Activated naive CD8-positive, alpha-beta T cell treated with anti-CD3 and anti-CD28 coated beads, Interleukin-2, amount 50 U/mL, for 24 hours (primary cell): ENCODE data around the gene SYN1.
"Not testable (repeated sequence)": the region's sequence is repeated elsewhere in the genome, so short reads cannot be mapped to it uniquely, and the experiment has no call there.

ENCODE experiments used
- ATAC-seq: fragments of 150-1000 bp; cut with Tn5 transposase; one replicate; pipeline ENCODE4 v1.10.0; 2021
- DNase-seq: peaks from one replicate; pipeline ENCODE4 v3.0.0; 2021
- H3K27ac Mint-ChIP-seq: one replicate; pipeline ENCODE4 v1.8.0; 2021; ENCODE audit warnings: mild to moderate bottlenecking, mixed read lengths
- H3K27me3 Mint-ChIP-seq: one replicate; pipeline ENCODE4 v1.8.0; 2021; ENCODE audit warnings: mixed read lengths
- H3K36me3 Mint-ChIP-seq: one replicate; pipeline ENCODE4 v1.8.0; 2021; ENCODE audit warnings: low read depth, mixed read lengths
- H3K4me1 Mint-ChIP-seq: one replicate; pipeline ENCODE4 v1.8.0; 2021; ENCODE audit warnings: mixed read lengths
- H3K4me3 Mint-ChIP-seq: one replicate; pipeline ENCODE4 v1.8.0; 2021; ENCODE audit warnings: mild to moderate bottlenecking, moderate library complexity, mixed read lengths
- H3K9me3 Mint-ChIP-seq: one replicate; pipeline ENCODE4 v1.8.0; 2021; ENCODE audit warnings: mixed read lengths

SYN1 gene

DNA sequence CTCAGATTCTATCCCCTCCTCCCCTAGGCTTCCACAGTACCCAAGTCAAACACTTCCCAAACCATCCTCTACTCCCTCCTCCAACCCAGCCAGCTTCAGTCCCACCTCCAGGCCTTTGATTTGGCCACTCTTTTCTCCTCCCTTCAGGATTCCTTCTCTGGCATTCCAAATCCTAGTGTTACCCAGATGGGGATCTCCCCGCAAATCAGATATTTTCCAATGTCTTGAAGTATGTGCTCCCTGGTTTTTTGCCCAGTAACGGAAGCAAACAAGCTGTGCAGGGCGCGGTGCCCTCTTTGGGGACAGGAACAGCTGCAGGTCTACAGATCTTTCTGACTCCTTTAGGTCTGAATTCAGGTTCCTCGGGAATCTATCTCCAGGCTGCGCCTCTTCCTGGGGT lies 2.2 kb upstream of the SYN1 start:
- DNase-seq, result no peak
- Mint-ChIP-seq H3K27ac (no peak overlapping the region), H3K9me3 (no peaks in the 10 kb centered on the region), H3K4me1 (peaks cover 19% of the 10 kb centered on the region), H3K4me3 (no peak overlapping the region), H3K27me3 (peaks cover 3% of the 10 kb centered on the region), H3K36me3 (no peaks in the 10 kb centered on the region)
- ATAC-seq, result no peak

DNA sequence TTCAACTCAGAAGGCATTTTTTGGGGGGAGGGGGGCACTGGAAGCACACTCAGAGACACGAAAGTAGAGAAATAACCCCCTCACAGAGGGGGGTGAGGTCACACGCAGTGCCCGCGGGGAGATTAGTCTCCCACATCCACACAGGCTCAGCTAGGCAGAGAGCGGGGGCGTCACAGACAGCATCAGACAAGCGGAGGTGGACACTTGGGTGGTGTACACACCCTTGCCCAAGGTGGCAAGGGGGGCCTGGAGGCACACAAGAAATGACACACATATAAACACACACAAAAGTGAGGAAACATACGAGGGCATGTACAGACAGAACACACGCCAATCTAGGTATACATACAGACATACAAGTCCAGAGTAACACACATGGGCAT lies 637 bp upstream of the SYN1 start:
- no peaks in the 10 kb centered on the region for H3K9me3 Mint-ChIP-seq
- no peaks in the 10 kb centered on the region for H3K36me3 Mint-ChIP-seq
- peaks cover 6% of the 10 kb centered on the region for H3K27me3 Mint-ChIP-seq
- no peak overlapping the region for H3K27ac Mint-ChIP-seq
- no peak overlapping the region for H3K4me3 Mint-ChIP-seq
- ATAC-seq (no peak), DNase-seq (no peak)
- peaks cover 19% of the 10 kb centered on the region for H3K4me1 Mint-ChIP-seq

DNA sequence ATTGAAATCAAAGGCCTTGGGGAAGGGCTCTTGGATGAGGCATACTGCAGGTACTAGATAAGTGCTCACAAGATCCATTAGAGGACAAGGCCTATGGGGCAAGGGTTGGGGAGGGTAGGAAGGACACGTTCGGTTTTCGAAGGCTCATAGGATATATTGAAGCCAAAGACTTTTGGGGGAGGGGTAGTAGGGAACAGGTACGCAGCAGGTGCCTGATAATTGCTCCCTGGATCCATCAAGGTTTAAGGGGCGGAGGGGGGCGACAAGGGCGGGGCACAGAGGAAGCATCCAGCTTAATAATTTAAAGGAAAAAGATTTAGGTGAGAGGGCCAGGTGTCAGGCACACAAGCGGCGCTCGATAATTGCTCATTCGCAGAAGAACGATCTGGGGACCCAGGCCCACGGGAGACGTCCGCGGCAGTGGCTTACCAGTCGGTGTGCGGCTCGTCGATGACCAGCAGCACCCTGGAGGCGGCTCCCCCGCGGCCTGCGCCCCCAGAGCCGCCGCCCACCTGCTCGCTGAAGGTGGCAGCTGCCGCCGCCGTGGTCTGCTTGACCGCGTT lies 653 bp downstream of the SYN1 start:
- Mint-ChIP-seq H3K4me1 (peaks cover 17% of the 10 kb centered on the region), H3K9me3 (no peaks in the 10 kb centered on the region), H3K27me3 (peaks cover 6% of the 10 kb centered on the region), H3K4me3 (peak overlapping the region; percentile 54), H3K27ac (no peak overlapping the region), H3K36me3 (no peaks in the 10 kb centered on the region)
- ATAC-seq (no peak), DNase-seq (no peak)

GRCh38 chrX:47614618-47615017 lies 5.0 kb downstream of the SYN1 start:
- Mint-ChIP-seq H3K4me1 (peaks cover 3% of the 10 kb centered on the region), H3K27me3 (peaks cover 6% of the 10 kb centered on the region), H3K36me3 (no peaks in the 10 kb centered on the region), H3K4me3 (no peak overlapping the region), H3K27ac (no peak overlapping the region), H3K9me3 (no peaks in the 10 kb centered on the region)
- no peak for DNase-seq
- no peak for ATAC-seq

GRCh38 chrX:47613082-47613481 lies 6.6 kb downstream of the SYN1 start:
- no peaks in the 10 kb centered on the region for H3K36me3 Mint-ChIP-seq
- no peak overlapping the region for H3K4me3 Mint-ChIP-seq
- H3K27me3 Mint-ChIP-seq, result peaks cover 2% of the 10 kb centered on the region
- no peak for DNase-seq
- no peaks in the 10 kb centered on the region for H3K9me3 Mint-ChIP-seq
- ATAC-seq, result no peak
- no peak overlapping the region for H3K27ac Mint-ChIP-seq
- H3K4me1 Mint-ChIP-seq, result peaks cover 3% of the 10 kb centered on the region

DNA sequence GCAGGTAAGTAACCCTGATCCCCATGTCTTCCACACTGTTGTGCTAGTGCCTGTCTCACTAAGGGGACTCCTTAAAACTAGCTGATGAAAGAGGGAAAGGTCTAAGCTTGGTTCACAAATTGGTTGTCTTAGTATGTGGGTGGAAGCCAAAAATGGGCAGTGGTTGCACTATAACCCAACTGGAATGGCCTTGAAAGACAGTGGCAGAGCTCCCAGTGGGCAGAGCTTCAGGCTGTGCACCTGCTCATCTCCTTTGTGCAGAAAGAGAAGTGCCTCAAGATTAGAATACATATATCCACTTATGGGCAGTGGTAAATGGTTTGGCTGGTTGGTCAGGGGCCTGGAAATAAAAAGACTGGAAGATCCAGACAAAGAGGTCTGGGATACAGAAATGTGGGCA lies 7.2 kb downstream of the SYN1 start:
- Mint-ChIP-seq H3K9me3 (no peaks in the 10 kb centered on the region), H3K4me3 (no peak overlapping the region), H3K4me1 (peaks cover 4% of the 10 kb centered on the region), H3K36me3 (no peaks in the 10 kb centered on the region), H3K27me3 (peaks cover 2% of the 10 kb centered on the region), H3K27ac (no peak overlapping the region)
- ATAC-seq (no peak), DNase-seq (no peak)

- no peak overlapping the region for H3K27ac Mint-ChIP-seq
- peaks cover 4% of the 10 kb centered on the region for H3K4me1 Mint-ChIP-seq
- no peak overlapping the region for H3K4me3 Mint-ChIP-seq
- H3K9me3 Mint-ChIP-seq, result no peaks in the 10 kb centered on the region
- no peak for DNase-seq
- no peak for ATAC-seq
- H3K27me3 Mint-ChIP-seq, result peaks cover 2% of the 10 kb centered on the region
- no peaks in the 10 kb centered on the region for H3K36me3 Mint-ChIP-seq
Observed at GRCh38 chrX:47611926-47612325, 7.7 kb downstream of the SYN1 start.

DNA sequence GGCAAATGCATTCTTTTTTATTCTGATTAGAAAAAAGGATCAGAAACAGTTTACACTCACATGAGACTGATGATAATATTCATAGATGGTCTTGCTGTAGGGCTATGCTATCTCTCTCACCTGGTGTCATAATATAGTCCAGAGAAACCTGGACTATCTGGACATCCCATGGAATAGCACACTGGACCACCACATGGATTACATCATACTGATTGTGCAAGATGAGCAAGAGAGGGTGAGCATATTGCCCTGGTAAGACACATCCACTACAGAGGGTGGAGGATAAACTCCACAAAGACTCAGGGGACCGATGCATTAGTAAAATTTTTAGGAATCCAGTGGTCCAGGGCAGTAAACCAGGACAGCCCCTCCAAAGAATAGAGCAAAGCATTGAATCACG lies 8.2 kb downstream of the SYN1 start:
- DNase-seq (no peak), ATAC-seq (no peak)
- no peak overlapping the region for H3K4me3 Mint-ChIP-seq
- H3K9me3 Mint-ChIP-seq, result no peaks in the 10 kb centered on the region
- H3K27ac Mint-ChIP-seq, result no peak overlapping the region
- H3K27me3 Mint-ChIP-seq, result no peaks in the 10 kb centered on the region
- H3K4me1 Mint-ChIP-seq, result peaks cover 4% of the 10 kb centered on the region
- H3K36me3 Mint-ChIP-seq, result no peaks in the 10 kb centered on the region

GRCh38 chrX:47610511-47610910 lies 9.1 kb downstream of the SYN1 start:
- Mint-ChIP-seq H3K27me3 (no peaks in the 10 kb centered on the region), H3K27ac (no peak overlapping the region), H3K4me1 (peaks cover 4% of the 10 kb centered on the region), H3K36me3 (no peaks in the 10 kb centered on the region), H3K4me3 (no peak overlapping the region), H3K9me3 (no peaks in the 10 kb centered on the region)
- ATAC-seq, result no peak
- DNase-seq, result no peak

- Mint-ChIP-seq H3K9me3 (no peaks in the 10 kb centered on the region), H3K27me3 (no peaks in the 10 kb centered on the region), H3K27ac (no peak overlapping the region), H3K4me3 (no peak overlapping the region), H3K36me3 (no peaks in the 10 kb centered on the region), H3K4me1 (peaks cover 4% of the 10 kb centered on the region)
- DNase-seq (no peak), ATAC-seq (no peak)
Observed at GRCh38 chrX:47608130-47608810, 11.4 kb downstream of the SYN1 start.

- H3K4me3 Mint-ChIP-seq, result no peak overlapping the region
- ATAC-seq (no peak), DNase-seq (no peak)
- H3K27ac Mint-ChIP-seq, result no peak overlapping the region
- H3K36me3 Mint-ChIP-seq, result no peaks in the 10 kb centered on the region
- H3K27me3 Mint-ChIP-seq, result no peaks in the 10 kb centered on the region
- no peaks in the 10 kb centered on the region for H3K9me3 Mint-ChIP-seq
- H3K4me1 Mint-ChIP-seq, result peaks cover 4% of the 10 kb centered on the region
Observed at GRCh38 chrX:47607091-47607490, 12.6 kb downstream of the SYN1 start.

DNA sequence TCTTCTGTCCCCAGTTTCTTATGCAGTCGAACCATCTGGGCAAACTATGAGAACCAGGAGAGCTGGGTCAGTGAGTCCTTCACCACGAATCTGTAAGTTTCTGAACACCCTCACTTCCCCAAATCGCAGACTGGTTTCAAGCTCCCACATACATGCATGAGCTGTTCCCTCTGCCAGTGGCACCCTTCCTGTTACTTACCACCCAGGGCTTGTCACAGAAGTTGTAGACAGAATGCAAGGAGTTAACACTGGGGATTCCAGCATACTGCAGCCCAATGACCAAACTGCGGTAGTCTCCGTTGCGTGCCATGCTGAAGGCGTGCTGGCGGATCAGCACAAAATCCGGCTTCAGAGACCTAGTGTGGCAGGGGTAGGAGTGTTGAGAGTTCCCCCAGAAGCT lies 14.6 kb downstream of the SYN1 start:
- Mint-ChIP-seq H3K36me3 (no peaks in the 10 kb centered on the region), H3K4me1 (peaks cover 4% of the 10 kb centered on the region), H3K9me3 (peaks cover 5% of the 10 kb centered on the region), H3K4me3 (no peak overlapping the region), H3K27me3 (no peaks in the 10 kb centered on the region), H3K27ac (no peak overlapping the region)
- ATAC-seq, result no peak
- no peak for DNase-seq

DNA sequence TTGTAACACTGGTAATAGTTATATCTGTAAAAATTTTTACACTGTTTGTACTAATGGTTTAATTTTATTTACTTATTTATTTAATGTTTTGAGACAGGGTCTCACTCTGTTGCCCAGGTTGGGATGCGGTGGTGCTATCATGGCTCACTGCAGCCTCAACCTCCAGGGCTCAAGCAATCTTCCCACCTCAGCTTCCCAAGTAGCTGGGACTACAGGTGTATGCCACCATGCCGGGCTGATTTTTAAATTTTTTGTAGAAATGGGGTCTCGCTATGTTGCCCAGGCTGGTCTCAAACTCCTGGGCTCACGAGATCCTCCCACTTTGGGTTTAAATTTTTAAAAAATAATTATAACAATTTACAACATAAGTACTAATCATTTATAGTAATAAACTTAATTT lies 16.5 kb downstream of the SYN1 start:
- H3K36me3 Mint-ChIP-seq, ATAC-seq, H3K27ac Mint-ChIP-seq, H3K4me3 Mint-ChIP-seq, H3K4me1 Mint-ChIP-seq, DNase-seq, H3K27me3 Mint-ChIP-seq, H3K9me3 Mint-ChIP-seq: not testable (repeated sequence)

DNA sequence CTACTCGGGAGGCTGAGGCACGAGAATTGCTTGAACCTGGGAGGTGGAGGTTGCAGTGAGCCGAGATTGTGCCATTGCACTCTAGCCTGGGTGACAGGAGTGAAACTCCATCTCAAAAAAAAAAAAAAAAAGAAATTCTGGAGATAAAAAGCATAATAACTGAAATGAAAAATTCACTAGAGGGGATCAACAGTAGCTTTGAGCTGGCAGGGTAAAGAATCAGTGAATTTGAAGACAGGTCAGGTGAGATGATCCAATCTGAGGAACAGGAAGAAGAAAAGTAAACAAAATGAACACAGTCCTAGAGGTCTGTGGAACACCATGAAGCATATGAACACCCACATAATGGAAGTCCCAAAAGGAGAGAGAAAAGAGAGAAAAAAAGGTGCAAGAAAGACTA lies 22.4 kb downstream of the SYN1 start:
- no peak overlapping the region for H3K4me3 Mint-ChIP-seq

DNA sequence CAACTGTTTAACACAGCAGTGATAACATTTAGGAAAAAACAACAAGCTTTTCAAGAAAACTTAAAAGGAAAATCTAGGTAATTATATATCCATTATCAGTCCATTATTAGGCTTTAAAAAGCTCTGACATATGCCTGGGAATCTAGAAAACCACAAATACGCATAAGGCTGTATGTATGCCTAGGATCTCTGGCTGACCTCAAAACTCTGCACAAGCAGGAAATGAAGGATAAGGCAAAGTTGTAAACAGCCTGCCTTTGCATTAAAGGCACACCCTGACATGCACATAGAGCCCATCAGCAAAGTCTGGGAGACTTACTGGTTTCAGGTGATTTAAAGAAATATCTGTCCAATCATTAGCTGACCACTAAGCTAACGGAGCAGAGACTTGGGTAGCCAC lies 23.4 kb downstream of the SYN1 start:
- Mint-ChIP-seq H3K4me3 (no peak overlapping the region), H3K4me1 (peaks cover 8% of the 10 kb centered on the region), H3K27me3 (no peaks in the 10 kb centered on the region), H3K27ac (no peak overlapping the region), H3K36me3 (peaks cover 2% of the 10 kb centered on the region), H3K9me3 (peaks cover 15% of the 10 kb centered on the region)
- ATAC-seq (no peak), DNase-seq (no peak)

More for the DNA sequence above, 22.4 kb downstream of the SYN1 start:
- peaks cover 8% of the 10 kb centered on the region for H3K4me1 Mint-ChIP-seq
- DNase-seq, result no peak
- no peak overlapping the region for H3K27ac Mint-ChIP-seq
- H3K36me3 Mint-ChIP-seq, result peaks cover 2% of the 10 kb centered on the region
- no peak for ATAC-seq
- no peaks in the 10 kb centered on the region for H3K27me3 Mint-ChIP-seq
- H3K9me3 Mint-ChIP-seq, result peaks cover 15% of the 10 kb centered on the region
